NCI-H2081 treated with DMSO at 0.1 percent for 48 hours (cell line): Measurements from ENCODE around the gene ARHGAP45.

Source experiments
- DNase-seq: peaks from one replicate; lab custom pipeline; 2025; lab: John Stamatoyannopoulos, UW

ARHGAP45 gene

GRCh38 chr19:1087813-1088415 is 20.9 kb downstream of the ARHGAP45 start:
- no peak for DNase-seq

GRCh38 chr19:1088416-1089010 is 21.5 kb downstream of the ARHGAP45 start:
- no peak for DNase-seq

DNA sequence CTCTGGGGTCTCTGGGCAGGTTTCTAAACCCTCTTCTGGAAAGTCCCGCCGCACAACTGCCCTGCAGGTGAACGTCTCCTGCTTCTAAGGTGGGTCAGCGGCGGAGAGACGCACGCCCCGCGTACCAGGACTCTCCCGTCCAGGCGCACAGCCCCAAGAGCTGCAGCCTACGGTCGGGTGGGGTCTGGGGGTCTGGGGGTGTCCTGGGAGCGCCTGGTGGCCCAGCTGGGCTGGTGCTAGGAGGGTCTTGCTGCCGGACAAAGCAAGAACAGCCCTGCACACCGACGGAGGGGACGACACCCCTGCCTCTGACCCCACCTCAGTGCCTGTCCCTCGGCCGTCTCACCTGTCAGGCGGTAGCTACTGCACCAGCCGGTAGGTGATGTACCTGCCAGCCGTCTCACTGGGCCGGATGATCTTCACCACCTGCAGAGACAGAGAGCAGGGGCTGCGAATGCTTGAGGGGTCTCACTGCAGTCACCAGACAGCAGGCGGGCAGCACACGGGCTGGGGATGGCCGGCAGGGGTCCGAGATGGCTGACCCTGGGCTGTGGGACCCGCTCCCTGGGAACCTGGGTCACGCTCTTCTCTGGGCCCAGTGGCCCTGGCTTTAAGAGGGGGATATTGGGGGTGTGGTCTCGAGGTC is 22.3 kb downstream of the ARHGAP45 start:
- no peak for DNase-seq

- DNase-seq = no peak
Measured at GRCh38 chr19:1089891-1090290, 22.9 kb downstream of the ARHGAP45 start.

GRCh38 chr19:1090731-1091543 is 24.0 kb downstream of the ARHGAP45 start:
- DNase-seq = no peak

DNA sequence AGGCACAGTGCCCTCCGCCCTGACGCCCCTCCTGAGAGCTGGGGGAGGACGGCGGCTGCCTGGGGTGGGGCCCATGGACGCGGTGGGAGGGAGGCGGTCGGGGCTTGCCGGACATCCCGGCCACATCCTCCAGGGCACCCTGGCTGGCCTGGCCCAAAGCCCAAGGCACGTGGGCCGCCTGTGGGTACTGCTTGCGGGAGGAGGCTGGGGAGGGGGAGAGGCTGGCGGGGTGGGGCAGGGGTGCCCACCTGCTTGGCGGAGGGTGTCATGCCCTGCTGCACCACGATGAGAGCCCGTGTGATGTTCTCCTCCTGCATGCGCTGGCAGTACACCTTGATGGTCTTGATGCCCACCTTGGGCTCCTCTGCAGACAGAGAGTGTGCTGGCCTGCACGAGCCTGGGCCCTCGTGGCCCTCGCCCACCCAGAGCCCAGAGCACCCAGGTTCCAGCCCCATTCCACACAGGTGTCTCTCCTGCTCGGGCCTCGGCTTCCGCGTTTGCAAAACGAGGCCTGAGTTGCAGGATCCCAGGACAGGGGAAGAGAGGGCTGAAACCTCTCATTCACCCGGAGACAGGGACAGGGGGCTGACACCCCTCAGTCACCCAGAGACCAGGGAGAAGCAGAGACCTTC is 24.7 kb downstream of the ARHGAP45 start:
- DNase-seq = no peak

DNA sequence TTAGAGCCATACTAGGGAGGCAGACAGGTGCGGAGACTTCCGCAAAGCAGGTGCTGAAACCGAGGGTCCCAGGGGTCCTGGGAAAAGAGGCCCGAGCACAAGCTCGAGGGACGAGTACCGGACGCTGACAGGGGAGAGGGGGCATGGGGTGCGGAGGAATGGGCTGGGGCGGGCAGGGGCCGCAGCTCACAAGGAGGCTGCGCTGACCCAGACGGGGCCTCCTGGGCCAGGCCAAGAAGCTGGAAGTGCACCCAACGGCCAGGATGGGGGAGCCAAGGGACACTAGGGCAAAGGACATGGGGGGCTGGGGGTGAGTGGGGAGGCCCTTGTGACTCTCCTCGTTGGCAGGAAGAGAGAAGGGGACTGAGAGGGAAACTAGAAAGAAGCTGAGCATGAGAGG is 26.4 kb downstream of the ARHGAP45 start:
- no peak for DNase-seq

DNA sequence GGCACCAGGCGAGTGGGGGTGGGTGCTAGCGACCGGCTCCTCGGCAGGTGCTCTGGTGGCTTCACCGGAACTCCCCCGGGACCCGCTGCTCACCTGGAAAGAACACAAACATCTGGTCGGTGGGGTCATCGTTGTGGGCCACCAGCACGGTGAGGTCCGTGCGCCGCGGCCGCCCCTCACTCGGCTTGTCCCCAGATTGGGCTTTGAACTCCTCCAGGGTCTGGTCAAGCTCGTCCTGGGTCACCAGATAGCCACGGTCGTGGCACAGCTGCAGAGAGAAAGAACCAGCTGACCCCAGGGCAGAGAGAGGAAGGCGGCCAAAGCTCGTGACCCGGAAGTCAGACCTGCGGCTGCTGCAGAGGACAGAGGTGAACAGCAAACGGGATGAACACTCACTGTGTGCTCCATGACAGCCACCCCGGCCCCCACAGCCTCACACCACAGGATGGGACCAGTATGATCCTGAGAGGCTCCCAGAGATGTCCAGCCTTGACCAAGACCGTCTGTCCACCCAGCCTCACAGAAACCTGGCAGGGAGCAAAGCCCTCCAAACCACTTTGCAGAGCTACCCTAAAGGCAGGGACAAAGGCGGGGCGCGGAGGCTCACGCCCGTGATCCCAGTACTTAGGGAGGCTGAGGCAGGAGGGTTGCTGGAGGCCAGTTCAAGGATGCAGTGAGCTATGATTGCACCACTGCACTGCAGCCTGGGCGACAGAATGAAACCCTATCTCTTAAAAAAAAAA is 27.0 kb downstream of the ARHGAP45 start:
- DNase-seq = no peak

DNA sequence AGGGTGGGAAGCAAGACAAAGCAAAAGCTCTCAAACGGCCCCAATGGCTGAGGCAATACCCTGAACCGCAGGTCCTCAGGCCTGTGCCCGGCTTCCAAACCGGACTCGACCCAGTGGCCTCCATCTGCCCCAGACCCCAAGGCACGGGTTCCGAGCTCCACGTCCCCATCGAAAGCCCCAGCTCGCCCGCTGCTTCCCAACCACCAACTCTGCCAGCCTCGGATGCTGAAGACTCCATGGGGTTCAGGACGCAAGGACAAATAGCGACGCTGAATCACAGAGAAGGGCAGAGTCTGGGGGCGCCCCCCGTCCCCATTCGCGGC is 27.6 kb downstream of the ARHGAP45 start:
- no peak for DNase-seq

GRCh38 chr19:1094978-1095701 is 28.2 kb downstream of the ARHGAP45 start, which contains the start of gene POLR2E:
TSS of gene POLR2E (minus strand) at chr19:1095375. CDS start at chr19:1095315, 60 bp downstream.
- peak; percentile 85 for DNase-seq

- no peak for DNase-seq
Measured at GRCh38 chr19:1097810-1098176, 30.8 kb downstream of the ARHGAP45 start.

DNA sequence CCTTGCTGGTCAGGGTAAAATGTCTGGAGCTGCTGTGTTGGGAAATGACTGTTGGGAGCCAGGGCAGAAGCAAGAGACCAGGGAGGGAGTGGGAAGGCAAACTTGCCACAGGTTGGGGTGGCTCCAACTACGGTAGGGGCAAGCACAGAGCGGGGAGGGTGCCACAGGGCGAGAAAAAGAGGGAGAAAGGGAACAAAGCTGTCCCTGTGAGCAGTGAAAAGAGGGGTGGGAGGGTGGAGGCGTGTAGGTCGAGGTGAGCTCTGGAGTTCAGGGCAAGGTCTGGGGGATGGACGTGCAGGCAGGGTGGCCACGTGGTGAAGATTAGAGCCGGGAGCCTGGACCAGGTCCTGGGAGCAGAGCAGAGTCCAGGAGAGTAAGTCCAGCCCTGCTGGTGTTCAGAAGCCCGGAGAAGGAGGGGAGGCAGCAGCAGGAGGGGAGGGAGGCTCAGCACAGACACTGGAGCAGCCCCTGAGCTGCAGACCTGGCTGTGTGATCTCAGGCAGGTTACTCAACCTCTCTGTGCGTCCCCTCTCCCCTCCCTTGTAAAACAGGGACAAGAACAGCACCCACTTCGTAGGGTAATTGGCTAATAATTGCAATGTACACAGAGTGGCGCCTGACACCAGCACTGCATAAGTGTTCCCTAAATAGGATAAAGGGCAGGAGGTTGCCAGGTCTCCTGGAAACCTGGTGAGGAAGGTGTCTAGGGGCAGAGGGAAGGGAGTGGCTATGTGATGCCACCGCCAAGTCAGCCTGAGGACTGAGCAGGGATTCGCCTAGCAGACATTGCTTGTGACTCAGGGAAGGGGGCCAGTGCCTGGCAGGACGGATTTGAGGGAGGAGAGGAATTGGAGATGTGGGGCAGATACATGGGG is 31.4 kb downstream of the ARHGAP45 start:
- DNase-seq = no peak

DNA sequence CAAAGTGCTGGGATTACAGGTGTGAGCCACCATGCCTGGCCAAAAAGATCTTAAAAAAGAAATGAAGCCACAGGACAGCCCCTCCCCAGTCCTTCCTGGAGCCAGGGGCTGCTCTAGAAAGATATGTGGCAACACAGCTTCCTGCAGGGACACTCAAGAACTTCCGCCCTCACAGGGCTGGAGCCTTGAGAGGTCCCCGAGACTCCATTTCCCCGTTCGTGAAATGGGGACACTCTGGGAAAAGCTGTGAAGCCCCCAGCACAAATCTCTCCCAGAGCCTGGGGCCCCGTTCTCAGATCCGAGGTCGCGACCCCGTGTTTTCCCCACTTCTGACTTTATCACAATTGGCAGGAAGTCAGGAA is 34.4 kb downstream of the ARHGAP45 start:
- no peak for DNase-seq

DNA sequence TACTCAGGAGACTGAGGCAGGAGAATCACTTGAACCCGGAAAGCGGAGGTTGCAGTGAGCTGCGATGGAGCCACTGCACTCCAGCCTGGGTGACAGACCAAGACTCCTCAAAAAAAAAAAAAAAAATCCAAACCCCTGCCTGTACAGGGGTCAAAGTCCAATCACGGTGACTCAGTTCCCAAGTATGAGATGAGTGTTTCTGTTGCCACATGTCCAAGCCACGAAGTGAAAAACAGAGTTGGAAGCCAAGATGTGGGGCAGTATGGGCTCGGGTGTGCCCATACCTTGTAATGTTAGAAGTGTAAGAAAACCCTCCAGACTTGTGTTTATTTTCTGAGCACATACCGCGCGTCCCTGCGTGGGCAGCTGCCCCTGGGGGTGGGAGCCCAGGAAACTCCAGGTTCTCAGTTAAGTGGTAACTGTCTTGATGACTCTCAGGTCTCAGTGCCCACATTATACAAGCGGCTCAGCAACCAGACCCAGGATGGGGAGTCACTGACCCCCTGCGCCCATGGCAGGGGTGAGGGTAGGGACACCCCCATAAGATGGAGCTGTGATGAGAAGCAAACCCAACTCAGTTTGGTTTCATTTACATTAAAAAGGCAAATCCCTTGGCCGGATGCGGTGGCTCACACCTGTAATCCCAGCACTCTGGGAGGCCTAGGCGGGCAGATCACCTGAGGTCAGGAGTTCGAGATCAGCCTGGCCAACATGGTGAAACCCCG is 35.6 kb downstream of the ARHGAP45 start:
- DNase-seq = no peak

DNA sequence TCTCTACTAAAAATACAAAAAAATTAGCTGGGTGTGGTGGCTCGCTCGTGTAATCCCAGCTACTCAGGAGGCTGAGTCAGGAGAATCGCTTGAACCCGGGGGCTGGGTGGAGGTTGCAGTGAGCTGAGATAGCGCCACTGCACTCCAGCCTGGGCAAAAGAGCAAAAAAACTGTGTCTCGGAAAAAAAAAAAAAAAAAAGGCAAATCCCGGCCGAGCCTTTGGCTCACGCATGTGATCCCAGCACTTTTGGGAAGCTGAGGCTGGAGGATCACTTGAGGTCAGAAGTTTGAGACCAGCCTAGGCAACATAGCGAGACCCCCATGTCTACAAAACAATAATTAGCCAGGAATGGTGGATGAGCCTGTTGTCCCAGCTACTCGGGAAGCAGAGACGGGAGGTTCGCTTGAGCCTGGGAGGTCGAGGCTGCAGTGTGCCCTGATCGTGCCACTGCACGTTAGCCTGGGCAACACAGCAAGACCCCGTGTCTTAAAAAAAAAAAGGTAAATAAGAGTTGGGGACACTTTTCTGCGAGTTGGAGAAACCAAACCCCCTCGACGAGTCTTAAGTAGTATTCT is 36.3 kb downstream of the ARHGAP45 start:
- DNase-seq = no peak

- peak; percentile 92 for DNase-seq
Measured at GRCh38 chr19:1103708-1104310, 36.8 kb downstream of the ARHGAP45 start, which contains the start of gene GPX4. TSS of gene GPX4 (plus strand) at chr19:1103994. CDS start at chr19:1104044, 50 bp downstream.

GRCh38 chr19:1104311-1105007 is 37.5 kb downstream of the ARHGAP45 start:
- no peak for DNase-seq
